ENCODE results near the gene PCDHA6. TPM values are rescaled to one million over a fixed set of nuclear protein-coding genes. Genes with fewer than 3 reads are reported as not detected.

PCDHA6 gene
- total RNA-seq, 2 experiments from 2014 or later: not detected

DNA sequence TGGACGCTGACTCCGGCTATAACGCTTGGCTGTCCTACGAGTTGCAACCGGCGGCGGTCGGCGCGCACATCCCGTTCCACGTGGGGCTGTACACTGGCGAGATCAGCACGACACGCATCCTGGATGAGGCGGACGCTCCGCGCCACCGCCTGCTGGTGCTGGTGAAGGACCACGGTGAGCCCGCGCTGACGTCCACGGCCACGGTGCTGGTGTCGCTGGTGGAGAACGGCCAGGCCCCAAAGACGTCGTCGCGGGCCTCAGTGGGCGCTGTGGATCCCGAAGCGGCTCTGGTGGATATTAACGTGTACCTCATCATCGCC, 49.5 kb downstream of the PCDHA6 start:
- intact Hi-C loops (cut with micrococcal nuclease; ENCODE audit: unreplicated experiment): no loop called here
- DNase-seq (ENCODE audit: low spot score): no peak
- ChIA-PET CTCF (ENCODE audit: unreplicated experiment) (no interaction called here), POLR2A (no interaction called here)
- Histone ChIP-seq H3K36me3 (ENCODE audit: insufficient read depth, low read length) (no peaks in the 10 kb centered on the region), H3K4me1 (ENCODE audit: insufficient read depth, low read length, poor library complexity, severe bottlenecking) (no peaks in the 10 kb centered on the region), H4K20me1 (ENCODE audit: insufficient read depth, low read length) (no peaks in the 10 kb centered on the region), H2AFZ (ENCODE audit: low read length) (no peak overlapping the region), H3K9me2 (ENCODE audit: insufficient read depth, low read length) (no peaks in the 10 kb centered on the region), H3K4me2 (ENCODE audit: low read length) (no peak overlapping the region), H3K9me3 (ENCODE audit: low read length) (no peaks in the 10 kb centered on the region), H3K27ac (ENCODE audit: low read depth, low read length, poor library complexity, severe bottlenecking) (no peak overlapping the region), H3K4me3 (ENCODE audit: low read depth, low read length, poor library complexity, severe bottlenecking) (no peak overlapping the region), H3K79me2 (ENCODE audit: insufficient read depth, low read depth, low read length) (no peaks in the 10 kb centered on the region)
- TF ChIP-seq, protein P1, sequence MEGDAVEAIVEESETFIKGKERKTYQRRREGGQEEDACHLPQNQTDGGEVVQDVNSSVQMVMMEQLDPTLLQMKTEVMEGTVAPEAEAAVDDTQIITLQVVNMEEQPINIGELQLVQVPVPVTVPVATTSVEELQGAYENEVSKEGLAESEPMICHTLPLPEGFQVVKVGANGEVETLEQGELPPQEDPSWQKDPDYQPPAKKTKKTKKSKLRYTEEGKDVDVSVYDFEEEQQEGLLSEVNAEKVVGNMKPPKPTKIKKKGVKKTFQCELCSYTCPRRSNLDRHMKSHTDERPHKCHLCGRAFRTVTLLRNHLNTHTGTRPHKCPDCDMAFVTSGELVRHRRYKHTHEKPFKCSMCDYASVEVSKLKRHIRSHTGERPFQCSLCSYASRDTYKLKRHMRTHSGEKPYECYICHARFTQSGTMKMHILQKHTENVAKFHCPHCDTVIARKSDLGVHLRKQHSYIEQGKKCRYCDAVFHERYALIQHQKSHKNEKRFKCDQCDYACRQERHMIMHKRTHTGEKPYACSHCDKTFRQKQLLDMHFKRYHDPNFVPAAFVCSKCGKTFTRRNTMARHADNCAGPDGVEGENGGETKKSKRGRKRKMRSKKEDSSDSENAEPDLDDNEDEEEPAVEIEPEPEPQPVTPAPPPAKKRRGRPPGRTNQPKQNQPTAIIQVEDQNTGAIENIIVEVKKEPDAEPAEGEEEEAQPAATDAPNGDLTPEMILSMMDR (conservative IDR thresholded peaks at IDR 0.05; ENCODE audit: low read length): no peak
- no peak for TF ChIP-seq EZH2phosphoT487 (IDR thresholded peaks at IDR 0.05; ENCODE audit: borderline replicate concordance, low read depth, low read length)
- BruUV-seq (replicated peaks): no TSS peak

Other genes with a start within 250 kb of the PCDHA6 start
- gene CD14, start 194.8 kb upstream of the PCDHA6 start, total RNA-seq (2014; rRNA removed; shearing (Covaris generic)): 0.54 and 1.0 TPM in 2 replicates
- 0.52 and 0.76 TPM in 2 replicates for gene CD14, start 194.8 kb upstream of the PCDHA6 start, total RNA-seq (2022)
- 15.4 and 26.9 TPM in 2 replicates for gene TMCO6, start 188.5 kb upstream of the PCDHA6 start, total RNA-seq (2014; rRNA removed; shearing (Covaris generic))
- gene TMCO6, start 188.5 kb upstream of the PCDHA6 start, total RNA-seq (2022): 36.8 and 38.8 TPM in 2 replicates
- 107 and 166 TPM in 2 replicates for gene NDUFA2, start 180.3 kb upstream of the PCDHA6 start, total RNA-seq (2014; rRNA removed; shearing (Covaris generic))
- 63.4 and 70.3 TPM in 2 replicates for gene NDUFA2, start 180.3 kb upstream of the PCDHA6 start, total RNA-seq (2022)
- gene IK, start 180.1 kb upstream of the PCDHA6 start, total RNA-seq (2014; rRNA removed; shearing (Covaris generic)): 64.4 and 83.7 TPM in 2 replicates
- 90.4 and 99.3 TPM in 2 replicates for gene IK, start 180.1 kb upstream of the PCDHA6 start, total RNA-seq (2022)
- 18.7 and 23.9 TPM in 2 replicates for gene WDR55, start 163.1 kb upstream of the PCDHA6 start, total RNA-seq (2014; rRNA removed; shearing (Covaris generic))
- 31.5 and 34.2 TPM in 2 replicates for gene WDR55, start 163.1 kb upstream of the PCDHA6 start, total RNA-seq (2022)
- gene DND1, start 154.4 kb upstream of the PCDHA6 start, total RNA-seq (2014; rRNA removed; shearing (Covaris generic)): 2.2 and 3.6 TPM in 2 replicates
- gene DND1, start 154.4 kb upstream of the PCDHA6 start, total RNA-seq (2022): 2.7 and 4.5 TPM in 2 replicates
- 43.7 and 44.3 TPM in 2 replicates for gene HARS1, start 136.6 kb upstream of the PCDHA6 start, total RNA-seq (2014; rRNA removed; shearing (Covaris generic))
- 61.4 and 61.6 TPM in 2 replicates for gene HARS1, start 136.6 kb upstream of the PCDHA6 start, total RNA-seq (2022)
- gene HARS2, start 136.5 kb upstream of the PCDHA6 start, total RNA-seq (2014; rRNA removed; shearing (Covaris generic)): 20.8 and 23.4 TPM in 2 replicates
- 27.3 and 27.5 TPM in 2 replicates for gene HARS2, start 136.5 kb upstream of the PCDHA6 start, total RNA-seq (2022)
- gene ZMAT2, start 127.5 kb upstream of the PCDHA6 start, total RNA-seq (2014; rRNA removed; shearing (Covaris generic)): 24.8 and 40.0 TPM in 2 replicates
- 41.6 and 44.9 TPM in 2 replicates for gene ZMAT2, start 127.5 kb upstream of the PCDHA6 start, total RNA-seq (2022)
- gene PCDHA1, start 41.8 kb upstream of the PCDHA6 start, total RNA-seq (2014; rRNA removed; shearing (Covaris generic)): not detected in 2 replicates
- gene PCDHA1, start 41.8 kb upstream of the PCDHA6 start, total RNA-seq (2022): not detected in 2 replicates
- gene PCDHA2, start 33.1 kb upstream of the PCDHA6 start, total RNA-seq (2014; rRNA removed; shearing (Covaris generic)): not detected in 2 replicates
- gene PCDHA2, start 33.1 kb upstream of the PCDHA6 start, total RNA-seq (2022): not detected in 2 replicates
- gene PCDHA3, start 26.9 kb upstream of the PCDHA6 start, total RNA-seq (2014; rRNA removed; shearing (Covaris generic)): not detected in 2 replicates
- gene PCDHA3, start 26.9 kb upstream of the PCDHA6 start, total RNA-seq (2022): not detected in 2 replicates
- gene PCDHA4, start 20.9 kb upstream of the PCDHA6 start, total RNA-seq (2014; rRNA removed; shearing (Covaris generic)): not detected in 2 replicates
- not detected in 2 replicates for gene PCDHA4, start 20.9 kb upstream of the PCDHA6 start, total RNA-seq (2022)
- not detected in 2 replicates for gene PCDHA5, start 6.3 kb upstream of the PCDHA6 start, total RNA-seq (2014; rRNA removed; shearing (Covaris generic))
- not detected in 2 replicates for gene PCDHA5, start 6.3 kb upstream of the PCDHA6 start, total RNA-seq (2022)
- not detected in 2 replicates for gene PCDHA7, start 6.3 kb downstream of the PCDHA6 start, total RNA-seq (2014; rRNA removed; shearing (Covaris generic))
- gene PCDHA7, start 6.3 kb downstream of the PCDHA6 start, total RNA-seq (2022): not detected in 2 replicates
- not detected in 2 replicates for gene PCDHA8, start 13.2 kb downstream of the PCDHA6 start, total RNA-seq (2014; rRNA removed; shearing (Covaris generic))
- not detected in 2 replicates for gene PCDHA8, start 13.2 kb downstream of the PCDHA6 start, total RNA-seq (2022)
- not detected in 2 replicates for gene PCDHA9, start 20.4 kb downstream of the PCDHA6 start, total RNA-seq (2014; rRNA removed; shearing (Covaris generic))
- gene PCDHA9, start 20.4 kb downstream of the PCDHA6 start, total RNA-seq (2022): not detected in 2 replicates
- gene PCDHA10, start 27.9 kb downstream of the PCDHA6 start, total RNA-seq (2014; rRNA removed; shearing (Covaris generic)): not detected in 2 replicates
- gene PCDHA10, start 27.9 kb downstream of the PCDHA6 start, total RNA-seq (2022): not detected in 2 replicates
- not detected in 2 replicates for gene PCDHA11, start 41.0 kb downstream of the PCDHA6 start, total RNA-seq (2014; rRNA removed; shearing (Covaris generic))
- gene PCDHA11, start 41.0 kb downstream of the PCDHA6 start, total RNA-seq (2022): not detected in 2 replicates
- not detected in 2 replicates for gene PCDHA12, start 47.3 kb downstream of the PCDHA6 start, total RNA-seq (2014; rRNA removed; shearing (Covaris generic))
- gene PCDHA12, start 47.3 kb downstream of the PCDHA6 start, total RNA-seq (2022): not detected in 2 replicates
- not detected in 2 replicates for gene PCDHA13, start 54.2 kb downstream of the PCDHA6 start, total RNA-seq (2014; rRNA removed; shearing (Covaris generic))
- gene PCDHA13, start 54.2 kb downstream of the PCDHA6 start, total RNA-seq (2022): not detected in 2 replicates
- gene PCDHAC1, start 98.3 kb downstream of the PCDHA6 start, total RNA-seq (2014; rRNA removed; shearing (Covaris generic)): not detected in 2 replicates
- not detected in 2 replicates for gene PCDHAC1, start 98.3 kb downstream of the PCDHA6 start, total RNA-seq (2022)
- not detected in 2 replicates for gene PCDHAC2, start 138.5 kb downstream of the PCDHA6 start, total RNA-seq (2014; rRNA removed; shearing (Covaris generic))
- gene PCDHAC2, start 138.5 kb downstream of the PCDHA6 start, total RNA-seq (2022): not detected in 2 replicates
- gene PCDHB1, start 223.4 kb downstream of the PCDHA6 start, total RNA-seq (2014; rRNA removed; shearing (Covaris generic)): not detected in 2 replicates
- gene PCDHB1, start 223.4 kb downstream of the PCDHA6 start, total RNA-seq (2022): not detected in 2 replicates